ENCODE data around the gene MFSD2B.
"Not testable (repeated sequence)": the region's sequence is repeated elsewhere in the genome, so short reads cannot be mapped to it uniquely, and the experiment has no call there.

MFSD2B gene, protein sequence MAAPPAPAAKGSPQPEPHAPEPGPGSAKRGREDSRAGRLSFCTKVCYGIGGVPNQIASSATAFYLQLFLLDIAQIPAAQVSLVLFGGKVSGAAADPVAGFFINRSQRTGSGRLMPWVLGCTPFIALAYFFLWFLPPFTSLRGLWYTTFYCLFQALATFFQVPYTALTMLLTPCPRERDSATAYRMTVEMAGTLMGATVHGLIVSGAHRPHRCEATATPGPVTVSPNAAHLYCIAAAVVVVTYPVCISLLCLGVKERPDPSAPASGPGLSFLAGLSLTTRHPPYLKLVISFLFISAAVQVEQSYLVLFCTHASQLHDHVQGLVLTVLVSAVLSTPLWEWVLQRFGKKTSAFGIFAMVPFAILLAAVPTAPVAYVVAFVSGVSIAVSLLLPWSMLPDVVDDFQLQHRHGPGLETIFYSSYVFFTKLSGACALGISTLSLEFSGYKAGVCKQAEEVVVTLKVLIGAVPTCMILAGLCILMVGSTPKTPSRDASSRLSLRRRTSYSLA

DNA sequence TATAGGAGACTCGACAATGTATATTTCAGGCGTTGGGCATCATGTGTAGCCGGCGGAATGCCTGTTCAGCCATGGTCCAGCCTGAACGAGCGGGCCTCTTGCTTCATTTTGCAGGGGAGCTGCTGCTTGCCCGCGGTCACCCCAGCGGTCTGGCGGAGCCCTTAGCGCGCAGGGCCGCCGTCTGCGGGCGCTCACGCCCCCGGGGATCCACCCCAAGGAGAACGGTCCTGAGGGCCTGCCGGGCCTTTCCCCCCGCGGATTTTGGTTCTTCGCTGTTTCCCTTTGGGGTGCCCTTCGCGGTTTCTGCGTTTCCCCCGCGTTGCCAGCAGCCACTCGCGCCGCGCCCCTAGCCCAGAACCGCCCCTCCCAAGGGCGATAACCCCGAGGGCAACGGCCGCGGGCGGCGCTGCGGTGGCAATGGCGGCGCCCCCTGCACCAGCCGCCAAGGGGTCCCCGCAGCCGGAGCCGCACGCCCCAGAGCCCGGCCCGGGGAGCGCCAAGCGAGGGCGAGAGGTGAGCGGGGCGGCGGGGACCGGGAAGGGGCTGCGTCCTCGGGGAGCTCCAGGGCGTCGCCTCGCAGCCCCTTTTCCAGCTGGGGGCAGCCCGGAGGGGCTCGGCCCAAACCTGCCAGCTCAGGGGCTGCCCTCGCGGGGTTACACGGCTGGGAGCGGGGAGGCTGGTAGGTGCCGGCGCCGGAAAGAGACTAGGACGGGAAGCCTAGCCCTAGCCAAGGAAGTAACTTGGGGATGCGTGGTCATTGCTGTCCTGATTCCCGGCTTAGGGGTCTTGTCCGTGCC, at the start of gene MFSD2B:
TSS of gene MFSD2B (plus strand) at position 406 of the 797 bp plus-strand sequence. CDS start at position 418, 12 bp downstream.
- DNase-seq, result no peak

DNA sequence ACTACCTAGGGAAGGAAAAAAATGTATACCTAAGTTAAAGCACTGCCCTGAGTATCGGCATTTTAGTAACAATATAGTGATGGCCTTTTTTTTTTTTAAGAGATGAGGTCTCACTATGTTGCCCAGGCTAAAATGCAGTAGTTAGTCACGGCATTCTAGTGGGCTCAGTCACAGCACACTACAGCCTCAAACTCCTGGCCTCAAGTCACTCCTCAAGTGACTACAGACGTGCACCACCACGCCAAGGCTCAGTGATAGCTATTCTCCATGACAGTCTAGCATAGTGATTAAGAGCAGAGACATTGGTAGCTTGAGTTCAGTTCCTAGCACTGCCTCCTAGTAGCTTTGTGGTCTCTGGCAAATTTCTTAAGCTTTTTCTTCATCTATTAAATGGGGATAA, 42.0 kb upstream of the MFSD2B start:
- DNase-seq, result no peak

DNA sequence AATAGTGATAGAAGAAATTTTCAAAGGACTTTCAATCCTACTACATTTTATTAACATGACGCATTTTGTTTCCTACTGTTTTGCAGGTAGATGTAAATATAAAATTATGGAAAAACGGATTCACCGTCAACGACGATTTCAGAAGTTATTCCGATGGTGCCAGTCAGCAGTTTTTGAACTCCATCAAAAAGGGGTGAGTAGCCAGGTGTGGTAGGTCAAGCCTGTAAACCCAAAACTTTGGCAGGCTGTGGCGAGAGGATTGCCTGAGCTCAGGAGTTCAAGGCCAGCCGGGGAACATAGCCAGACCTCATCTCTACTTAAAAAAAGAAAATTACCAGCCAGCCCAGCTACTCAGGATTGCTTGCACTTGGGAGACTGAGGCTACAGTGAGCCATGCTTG, 33.0 kb upstream of the MFSD2B start:
- no peak for DNase-seq

DNA sequence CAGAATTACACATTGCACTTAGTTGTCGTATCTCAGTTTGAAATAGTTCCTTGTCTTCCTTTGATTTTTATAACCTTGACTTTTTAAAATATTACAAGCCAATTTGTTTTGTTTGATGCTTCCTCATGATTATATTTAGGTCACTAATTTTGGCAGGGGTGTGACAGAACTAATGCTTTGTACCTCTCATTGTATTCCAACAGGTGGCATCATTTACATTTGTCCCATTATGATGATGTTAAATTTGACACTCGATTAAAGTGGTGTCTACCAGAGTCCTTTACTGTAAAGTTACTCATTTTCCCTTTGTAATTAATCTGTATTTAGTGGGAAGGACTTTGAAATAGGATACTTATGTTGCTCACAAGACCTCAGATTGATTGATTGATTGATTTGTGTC, 21.5 kb upstream of the MFSD2B start:
- DNase-seq, result no peak

DNA sequence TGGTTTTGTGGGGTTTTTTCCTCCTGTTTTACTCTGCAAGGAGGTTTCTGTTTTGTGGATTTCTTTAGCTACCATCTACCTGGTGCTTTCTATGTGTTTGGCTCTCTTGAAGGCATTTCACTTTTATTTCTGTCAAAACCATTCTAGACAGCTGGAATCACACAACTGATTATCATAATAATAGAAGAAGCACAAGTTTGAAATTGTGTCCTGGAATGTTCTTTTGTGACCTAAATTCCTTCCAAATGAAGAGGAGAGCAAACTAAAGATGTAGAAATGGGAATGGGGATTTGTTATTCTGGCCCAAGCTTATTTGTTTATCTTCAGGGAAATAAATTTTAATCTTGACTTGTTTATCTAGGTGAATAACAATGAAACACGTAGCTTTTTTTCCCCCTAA, 17.0 kb upstream of the MFSD2B start:
- no peak for DNase-seq

DNA sequence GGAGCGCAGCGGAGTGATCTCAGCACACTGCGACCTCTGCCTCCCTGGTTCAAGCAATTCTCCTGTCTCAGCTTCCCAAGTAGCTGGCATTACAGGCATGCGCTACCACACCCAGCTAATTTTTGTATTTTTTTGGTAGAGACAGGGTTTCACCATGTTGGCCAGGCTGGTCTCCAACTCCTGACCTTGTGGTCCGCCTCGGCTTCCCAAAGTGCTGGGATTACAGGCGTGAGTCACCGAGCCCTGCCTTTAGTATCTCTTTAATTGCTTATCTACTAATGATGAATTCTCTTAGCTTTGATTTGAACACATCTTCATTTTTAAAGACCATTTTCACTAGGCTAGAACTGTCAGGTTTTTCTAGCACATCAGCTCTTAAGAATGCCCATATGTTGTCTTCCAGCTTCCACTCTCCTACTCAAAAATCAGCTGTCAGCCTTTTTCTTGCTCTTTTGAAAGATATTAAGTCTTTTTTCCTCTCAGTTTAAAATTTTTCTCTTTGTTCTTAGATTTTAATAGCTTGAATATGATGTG, 16.1 kb upstream of the MFSD2B start:
- DNase-seq, result no peak

DNA sequence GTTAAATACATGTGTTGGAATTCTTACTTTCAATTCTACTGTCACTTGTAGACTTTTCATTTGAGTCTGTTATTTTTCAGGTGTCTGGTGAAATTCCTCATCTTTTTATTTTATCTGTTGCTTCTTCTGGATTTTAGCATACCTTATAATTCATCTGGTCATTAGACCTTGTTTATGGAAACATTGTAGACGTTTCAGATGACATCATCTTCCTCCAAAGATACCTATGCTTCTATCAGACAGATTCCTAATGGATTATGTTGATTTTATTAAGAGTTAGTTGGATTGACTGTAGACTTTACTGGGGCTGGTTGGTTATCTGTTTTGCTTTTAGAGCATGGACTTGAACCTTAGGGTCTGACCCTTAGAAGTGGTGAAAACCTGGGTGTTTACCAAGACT, 15.3 kb upstream of the MFSD2B start:
- DNase-seq, result no peak

DNA sequence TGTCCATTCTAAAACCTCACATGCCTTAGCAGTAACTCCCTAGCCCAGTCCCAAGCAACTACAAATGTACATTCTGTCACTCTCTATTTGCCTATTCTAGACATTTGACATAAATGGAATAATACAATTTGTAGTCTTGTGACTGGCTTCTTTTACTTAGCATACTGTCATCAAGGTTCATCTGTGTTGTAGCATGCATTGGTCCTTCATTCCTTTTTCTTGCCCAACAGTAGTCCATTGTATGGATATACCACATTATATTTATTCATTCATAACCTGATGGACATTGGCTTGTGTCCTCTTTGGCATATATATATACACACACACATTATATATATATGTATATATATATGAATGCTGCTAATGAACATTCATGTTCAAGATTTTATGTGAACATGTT, 2.2 kb upstream of the MFSD2B start:
- no peak for DNase-seq

DNA sequence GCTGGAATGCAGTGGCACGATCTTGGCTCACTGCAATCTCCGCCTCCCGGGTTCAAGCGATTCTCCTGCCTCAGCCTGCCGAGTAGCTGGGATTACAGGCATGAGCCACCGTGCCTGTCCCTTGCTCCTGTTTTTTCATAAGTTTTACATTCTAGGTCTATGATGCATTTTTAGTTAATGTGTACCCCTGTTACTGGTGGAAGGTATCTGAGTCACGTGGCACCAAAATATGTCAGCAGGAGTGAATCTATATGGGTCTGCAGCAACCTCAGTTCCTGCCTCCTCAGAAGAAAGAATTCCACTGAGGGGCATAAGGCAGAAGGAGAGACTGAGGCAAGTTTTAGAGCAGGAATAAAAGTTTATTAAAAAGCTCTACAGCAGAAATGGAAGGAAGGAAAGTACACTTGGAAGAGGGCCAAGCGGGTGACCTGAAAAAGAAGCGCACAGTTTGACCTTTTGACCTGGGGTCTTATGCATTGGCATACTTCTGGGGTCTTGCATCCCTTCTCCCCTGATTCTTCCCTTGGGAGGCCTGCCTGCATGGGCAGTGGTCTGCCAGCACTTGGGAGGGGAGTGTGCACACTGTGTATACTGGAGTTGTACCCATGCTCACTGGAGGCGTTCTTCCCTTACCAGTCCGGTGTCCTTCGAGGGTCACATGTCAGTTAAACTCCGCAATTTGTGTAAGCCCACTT, 1.1 kb upstream of the MFSD2B start:
- no peak for DNase-seq

DNA sequence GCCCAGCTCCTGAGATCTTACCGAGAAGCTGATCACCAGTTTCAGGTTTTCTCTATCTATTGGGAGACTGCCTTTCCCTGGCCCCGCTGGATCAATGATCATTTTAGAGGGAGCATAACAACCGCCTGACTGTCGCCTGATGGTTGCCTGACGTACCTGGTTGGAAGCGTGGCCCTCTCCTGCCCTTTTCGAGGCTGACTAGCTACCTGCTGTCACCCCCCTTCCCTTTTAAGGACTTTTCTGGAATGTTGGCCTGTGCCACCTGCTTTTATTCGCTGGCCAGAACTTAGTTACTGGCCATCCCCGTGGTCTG, 562 bp upstream of the MFSD2B start:
- no peak for DNase-seq

DNA sequence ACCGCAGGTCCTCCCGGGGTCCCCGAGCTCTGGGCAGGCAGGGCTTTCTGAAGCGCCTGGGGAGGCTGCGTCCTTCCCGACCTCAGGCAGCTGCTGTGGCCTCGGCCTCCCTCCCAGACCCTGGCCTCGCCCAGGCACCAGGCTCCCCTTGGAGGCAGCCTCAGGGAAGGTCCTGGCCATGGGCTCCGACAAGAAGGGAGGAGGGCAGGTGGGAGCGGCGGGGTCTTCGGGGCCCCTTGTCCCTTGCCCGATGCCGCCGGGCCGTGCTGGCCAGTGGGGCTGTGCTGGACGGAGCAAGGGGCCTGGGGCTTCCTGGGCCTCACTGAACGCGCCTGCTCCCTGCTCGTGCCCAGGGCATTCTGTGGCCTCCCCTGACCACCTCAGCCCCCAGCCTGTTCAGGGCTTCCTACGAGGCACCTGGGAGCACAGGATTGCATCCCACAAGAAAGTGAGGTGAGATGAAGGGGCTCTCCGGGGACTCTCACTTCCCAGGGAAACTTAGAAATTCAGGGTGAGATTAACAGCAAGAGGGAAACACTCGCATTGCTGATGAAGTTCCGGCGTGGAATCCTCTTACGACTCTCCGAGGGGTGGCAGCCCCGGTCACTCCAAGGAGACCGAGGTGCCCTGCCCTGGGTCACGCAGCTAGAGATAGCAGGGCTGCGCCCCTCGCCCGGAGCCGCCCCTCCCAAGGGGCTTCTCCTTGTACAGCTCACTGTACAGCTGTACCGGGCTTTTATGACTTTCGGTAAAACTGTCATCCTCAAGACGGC, 778 bp downstream of the MFSD2B start:
- DNase-seq, result no peak

DNA sequence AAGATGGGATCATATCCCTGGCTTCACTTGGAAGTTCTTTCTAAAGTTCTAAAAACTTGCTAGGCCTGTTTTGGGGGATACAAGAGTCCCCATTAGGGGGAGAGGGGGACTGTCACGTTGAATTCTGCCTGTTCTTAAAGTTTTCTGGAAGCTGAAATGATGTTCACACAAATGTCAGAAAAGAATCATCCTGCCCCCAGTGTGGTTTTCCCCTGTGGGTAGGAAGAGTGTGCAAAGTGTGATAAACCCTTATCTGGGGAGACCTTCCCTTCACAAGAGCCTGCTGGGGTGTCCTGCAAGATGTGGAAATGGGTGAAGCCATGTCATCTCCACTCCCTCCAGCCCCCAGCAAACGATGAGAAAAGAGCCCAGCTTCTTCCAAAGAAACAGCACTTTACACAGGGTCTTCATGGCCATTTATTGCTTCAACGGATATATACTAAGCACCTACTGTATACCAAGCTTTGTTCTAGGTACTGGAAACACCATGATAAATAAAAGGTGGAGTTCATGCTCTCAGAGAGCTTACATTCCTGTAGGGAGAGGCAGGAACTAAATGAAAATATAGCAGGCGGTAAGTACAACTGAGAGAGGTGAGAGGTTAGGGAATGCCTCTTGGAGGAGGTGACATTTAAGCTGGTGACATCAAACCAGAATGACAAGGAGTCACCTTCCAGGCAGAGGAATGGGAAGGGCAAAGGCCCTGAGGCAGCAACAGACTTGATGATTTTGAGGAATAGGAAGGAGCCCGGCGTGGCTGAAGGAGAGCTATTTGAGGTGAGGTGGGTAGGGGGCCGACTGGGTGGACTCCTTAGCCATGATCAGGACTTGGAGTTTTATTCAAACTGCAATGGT, 1.6 kb downstream of the MFSD2B start:
- no peak for DNase-seq

DNA sequence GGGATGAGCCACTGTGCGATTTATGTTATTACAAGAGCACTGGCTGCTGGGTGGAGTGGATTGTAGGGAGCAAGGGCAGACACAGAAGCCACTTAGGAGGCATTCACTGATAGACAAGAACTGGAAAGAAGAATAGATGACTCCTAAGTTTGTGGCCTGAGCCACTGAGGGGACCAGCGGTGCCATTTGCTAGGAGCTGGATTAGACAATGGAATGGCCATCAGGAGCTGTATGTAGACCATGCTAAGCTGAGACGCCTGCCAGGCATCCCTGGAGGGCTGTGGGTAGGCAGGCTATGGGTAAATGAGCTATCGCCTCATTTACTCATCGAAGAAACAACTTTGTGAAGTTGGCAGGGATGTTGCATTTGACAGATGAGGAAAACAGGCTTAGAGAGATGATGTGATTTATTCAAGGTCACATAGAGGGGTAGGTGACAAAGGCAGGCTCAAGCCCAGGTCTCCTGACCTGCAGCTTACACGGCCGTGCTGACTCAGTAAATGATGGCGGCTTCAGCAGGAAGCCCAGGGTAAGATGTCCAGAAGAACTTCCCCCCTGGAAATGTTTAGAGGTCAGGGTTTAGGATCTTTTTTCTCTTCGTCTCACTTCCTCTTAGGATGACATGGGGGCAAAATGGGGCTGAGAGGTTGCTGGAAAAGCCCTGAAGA, 2.8 kb downstream of the MFSD2B start:
- DNase-seq, result no peak

DNA sequence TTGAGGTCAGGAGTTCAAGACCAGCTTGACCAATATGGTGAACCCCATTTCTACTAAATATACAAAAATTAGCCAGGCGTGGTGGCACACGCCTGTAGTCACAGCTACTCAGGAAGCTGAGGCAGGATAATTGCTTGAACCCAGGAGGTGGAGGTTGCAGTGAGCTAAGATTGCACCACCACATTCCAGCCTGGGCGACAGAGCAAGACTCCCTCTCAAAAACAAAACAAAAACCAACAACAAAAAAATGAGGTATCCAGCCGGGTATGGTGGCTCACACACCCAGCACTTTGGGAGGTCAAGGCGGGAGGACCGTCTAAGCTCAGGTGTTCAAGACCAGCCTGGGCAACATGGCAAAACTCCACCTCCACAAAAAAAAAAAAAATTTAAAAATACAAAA, 5.0 kb downstream of the MFSD2B start:
- not testable (repeated sequence) for DNase-seq

DNA sequence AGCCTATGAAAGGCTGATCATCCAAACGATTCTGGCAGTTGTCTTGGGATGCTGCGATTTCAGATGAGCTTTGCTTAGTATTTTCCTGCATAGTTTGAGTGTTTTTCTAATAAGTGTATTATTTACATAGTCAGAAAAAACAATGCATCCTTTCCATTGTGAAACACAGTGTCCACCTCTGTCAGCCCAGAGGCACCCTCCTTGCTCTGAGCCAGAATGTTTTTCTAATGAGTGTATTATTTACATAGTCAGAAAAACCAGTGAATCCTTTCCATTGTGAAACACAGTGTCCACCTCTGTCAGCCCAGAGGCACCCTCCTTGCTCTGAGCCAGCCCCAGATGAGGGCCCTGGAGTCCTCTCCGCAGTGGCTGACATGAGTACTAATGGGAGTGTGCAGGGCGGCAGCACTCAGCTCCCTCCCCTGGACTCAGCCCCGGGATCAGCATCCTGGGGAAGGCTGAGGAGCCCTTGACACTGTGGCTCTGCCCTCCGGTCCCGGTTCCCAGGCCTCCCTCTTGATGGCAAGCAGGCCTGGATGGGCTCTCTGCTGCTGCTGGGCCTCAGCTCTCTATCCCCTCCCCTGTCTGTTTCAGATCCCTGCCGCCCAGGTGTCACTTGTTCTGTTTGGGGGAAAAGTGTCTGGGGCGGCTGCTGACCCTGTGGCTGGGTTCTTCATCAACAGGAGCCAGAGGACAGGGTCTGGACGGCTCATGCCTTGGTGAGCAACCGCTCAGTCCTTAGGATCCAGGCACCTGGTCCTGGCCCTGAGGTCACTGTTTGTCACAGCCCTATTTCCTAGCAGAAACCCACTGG, 5.9 kb downstream of the MFSD2B start:
- no peak for DNase-seq

DNA sequence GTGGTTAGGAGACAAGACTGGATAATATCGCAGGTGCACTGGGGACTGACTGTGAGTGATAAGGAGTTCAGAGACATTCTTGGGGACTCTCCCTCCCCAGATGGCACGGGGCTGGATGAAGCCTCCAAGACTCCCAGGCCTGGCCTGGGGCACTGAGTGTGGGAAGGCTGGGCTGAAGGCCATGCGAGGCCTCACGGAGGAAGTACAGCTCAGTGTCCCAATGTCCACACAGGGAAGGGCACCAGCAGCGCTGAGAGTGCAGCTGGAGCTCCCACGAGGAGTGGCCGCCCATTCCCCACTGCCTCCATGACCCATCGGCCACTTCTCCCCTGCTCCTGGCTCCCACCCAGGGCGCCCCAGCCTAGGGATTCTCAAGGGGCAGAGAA, 6.5 kb downstream of the MFSD2B start:
- no peak for DNase-seq

DNA sequence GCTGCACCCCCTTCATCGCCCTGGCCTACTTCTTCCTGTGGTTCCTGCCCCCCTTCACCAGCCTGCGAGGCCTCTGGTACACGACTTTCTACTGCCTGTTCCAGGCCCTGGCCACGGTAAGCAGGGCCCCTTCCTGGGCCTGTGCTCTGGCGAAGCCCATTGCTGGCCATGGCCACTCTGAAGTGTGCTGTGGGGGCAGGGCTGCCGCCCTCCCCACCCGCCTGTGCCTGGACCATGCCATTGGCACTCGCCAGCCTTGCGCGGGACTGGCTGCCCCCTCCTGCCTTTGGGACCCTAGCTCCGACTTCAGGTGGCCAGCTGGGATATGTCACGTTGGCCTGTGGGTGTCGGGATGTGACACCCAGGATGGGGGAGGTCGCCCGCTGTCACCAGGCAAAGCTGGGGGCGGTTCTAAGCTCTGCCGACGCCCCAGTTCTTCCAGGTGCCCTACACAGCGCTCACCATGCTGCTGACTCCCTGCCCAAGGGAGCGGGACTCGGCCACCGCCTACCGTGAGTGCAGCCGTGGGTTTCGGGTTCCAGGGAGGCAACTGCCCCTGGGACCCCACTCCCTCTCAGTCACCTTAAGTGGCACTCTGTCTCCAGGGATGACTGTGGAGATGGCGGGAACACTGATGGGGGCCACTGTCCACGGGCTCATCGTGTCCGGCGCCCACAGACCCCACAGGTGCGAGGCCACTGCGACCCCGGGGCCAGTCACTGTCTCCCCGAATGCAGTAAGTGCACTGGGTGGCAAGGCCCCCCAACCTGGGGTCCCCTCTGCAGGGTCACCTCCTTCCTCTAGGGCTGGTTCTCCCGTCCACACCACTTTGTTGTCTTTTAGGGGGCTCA, 7.2 kb downstream of the MFSD2B start:
- no peak for DNase-seq

DNA sequence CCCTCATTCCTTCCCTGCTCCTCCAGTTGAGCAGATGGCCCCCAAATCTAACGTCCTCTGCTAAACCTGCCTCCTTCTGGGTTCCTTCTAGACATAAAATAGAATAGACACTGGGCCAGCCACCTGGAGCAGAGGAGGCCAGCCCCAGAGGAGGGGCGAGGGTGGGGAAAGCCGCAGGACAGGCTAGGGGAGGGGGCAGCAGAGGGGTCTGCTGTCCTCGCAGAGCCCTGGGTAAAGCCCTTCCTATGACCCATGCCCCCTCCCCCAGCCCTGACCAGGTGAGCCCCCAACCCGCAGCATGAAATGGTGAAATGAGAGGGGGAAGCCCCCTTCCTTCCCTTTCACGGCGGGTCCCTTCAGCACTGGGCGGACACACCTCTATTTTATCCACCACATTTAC, 7.8 kb downstream of the MFSD2B start:
- no peak for DNase-seq

DNA sequence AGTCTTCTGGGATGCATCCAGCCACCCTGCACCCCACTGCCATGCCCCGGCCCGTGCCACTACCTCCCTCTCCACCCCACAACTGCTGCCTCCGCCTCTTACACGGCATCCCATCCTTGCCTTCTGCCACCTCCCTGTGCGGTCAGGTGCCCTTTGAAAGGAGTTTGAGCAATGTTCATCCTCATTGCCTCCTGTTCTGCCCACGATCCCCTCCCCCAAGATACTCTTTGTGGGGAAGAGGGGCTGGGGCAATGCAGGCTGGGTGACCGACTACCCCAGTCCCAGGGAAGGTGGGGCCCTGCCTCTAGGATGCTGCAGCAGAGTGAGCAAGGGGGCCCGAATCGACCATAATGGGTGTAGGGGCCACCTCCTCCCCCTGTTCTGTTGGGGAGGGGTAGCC, 8.4 kb downstream of the MFSD2B start:
- DNase-seq, result no peak

All from activated T-cell treated with anti-CD3 and anti-CD28 coated beads, Interleukin-2, amount 50 U/mL, for 48 hours (primary cell).